HG03342 (cell line): ENCODE measurements around the gene DCUN1D3.

Source experiments
- ATAC-seq: cut with Tn5 transposase; IDR thresholded peaks from one replicate; pipeline ENCODE4 v1.9.1; 2021; ENCODE audit warnings: mild to moderate bottlenecking, moderate library complexity; ENCODE audit not compliant: unreplicated experiment

The DCUN1D3 gene

DNA sequence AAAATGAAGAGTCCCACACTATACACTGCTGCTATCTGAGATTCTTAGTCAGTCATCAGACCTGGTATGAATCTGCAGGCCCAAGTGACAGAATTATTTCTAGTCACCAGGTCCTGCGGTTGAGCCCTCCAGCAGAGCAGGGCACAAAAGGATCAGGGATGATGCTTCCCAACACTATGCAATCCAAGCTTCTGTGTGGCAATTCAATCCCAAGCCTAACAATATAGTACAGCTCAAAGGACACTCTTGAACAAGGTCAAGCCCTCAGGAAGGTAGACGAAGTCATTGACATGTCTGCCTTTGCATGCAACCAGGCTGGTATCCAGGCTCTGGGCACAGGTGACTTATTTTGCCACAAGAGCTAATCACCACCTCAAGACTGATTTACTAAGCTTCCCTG lies 5.8 kb downstream of the DCUN1D3 start:
- no peak for ATAC-seq

DNA sequence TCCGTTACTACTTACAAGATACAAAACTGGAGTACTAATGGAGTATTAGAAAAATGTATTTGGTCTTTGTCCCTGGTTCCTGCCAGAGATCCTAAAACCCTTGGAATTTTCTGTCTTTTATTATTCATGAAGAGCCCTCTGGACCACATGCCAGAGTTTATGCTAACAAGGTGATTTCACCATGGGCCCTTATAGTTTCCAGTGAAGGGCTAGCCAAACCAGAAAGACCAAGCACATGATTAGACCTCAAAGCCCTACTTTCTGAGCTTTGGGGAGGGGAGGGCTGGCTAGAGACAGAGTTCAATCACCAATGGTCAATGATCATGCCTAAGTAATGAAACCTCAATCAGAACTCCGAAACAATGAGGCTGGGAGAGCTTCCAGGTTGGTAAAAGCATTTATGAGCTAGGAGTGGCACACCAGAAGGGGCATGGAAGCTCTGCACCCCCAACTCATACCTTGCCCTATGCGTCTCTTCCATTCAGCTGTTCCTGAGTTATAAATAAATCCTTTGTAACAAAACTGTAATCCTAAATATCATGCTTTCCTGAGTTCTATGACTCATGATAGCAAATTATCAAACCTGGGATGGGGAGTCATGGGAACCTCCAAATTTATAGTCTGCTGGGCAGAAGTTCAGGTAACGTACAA lies 10.4 kb downstream of the DCUN1D3 start:
- ATAC-seq, result no peak

GRCh38 chr16:20887207-20887606 lies 13.0 kb downstream of the DCUN1D3 start:
- no peak for ATAC-seq

DNA sequence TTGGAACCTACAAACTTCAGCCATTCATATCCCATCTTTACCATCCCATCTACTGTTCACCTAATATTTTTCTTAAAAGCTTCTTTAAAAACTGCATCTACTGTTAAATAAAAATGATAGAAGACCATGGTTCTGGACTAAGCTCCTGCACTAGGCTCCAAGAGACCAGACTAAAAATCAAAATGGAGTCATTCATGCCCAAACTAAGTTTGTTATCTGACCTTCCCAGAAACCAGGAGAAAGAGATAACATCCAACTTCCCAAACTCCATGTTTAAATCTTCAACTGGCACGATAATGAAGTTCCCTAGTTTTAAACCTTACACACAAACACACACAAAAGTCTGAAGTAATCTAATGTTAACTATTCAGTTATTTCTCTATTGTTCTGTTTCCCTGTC lies 13.8 kb downstream of the DCUN1D3 start:
- no peak for ATAC-seq

GRCh38 chr16:20884240-20884556 lies 16.0 kb downstream of the DCUN1D3 start:
- no peak for ATAC-seq

DNA sequence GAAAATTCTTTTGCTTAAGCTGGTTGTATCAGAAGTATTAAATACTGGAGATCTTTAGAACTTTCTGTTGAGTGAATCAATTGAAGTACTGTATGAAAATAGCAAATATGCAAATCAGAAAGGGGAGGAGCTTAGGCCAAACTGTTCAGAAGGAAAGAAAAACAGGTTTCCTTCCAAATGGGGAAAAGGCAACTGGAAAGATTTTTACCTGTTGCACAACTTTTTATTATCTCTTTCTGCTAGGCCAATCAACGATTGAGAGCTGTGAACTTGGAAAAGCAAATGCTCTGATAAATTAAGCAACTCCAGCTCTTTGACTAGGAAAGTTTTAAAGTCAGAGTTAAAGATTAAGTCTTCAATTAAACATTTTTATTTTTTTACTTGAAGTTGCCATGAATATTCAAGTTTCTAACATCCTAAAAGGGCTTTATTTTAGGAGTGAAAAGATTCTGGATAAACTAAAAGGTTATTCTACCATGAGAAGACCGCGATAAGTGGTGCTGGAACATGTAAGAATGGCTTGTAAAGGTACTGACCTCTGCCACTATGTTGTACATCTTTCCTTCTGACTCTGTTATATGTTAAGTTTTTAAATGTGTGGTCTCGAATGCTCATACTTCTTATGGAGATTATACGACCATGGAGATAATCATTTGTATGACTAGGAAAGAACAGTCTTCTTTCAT lies 16.5 kb downstream of the DCUN1D3 start:
- no peak for ATAC-seq

- ATAC-seq, result no peak
These were observed 18.7 kb downstream of the DCUN1D3 start for GRCh38 chr16:20881503-20881878.

DNA sequence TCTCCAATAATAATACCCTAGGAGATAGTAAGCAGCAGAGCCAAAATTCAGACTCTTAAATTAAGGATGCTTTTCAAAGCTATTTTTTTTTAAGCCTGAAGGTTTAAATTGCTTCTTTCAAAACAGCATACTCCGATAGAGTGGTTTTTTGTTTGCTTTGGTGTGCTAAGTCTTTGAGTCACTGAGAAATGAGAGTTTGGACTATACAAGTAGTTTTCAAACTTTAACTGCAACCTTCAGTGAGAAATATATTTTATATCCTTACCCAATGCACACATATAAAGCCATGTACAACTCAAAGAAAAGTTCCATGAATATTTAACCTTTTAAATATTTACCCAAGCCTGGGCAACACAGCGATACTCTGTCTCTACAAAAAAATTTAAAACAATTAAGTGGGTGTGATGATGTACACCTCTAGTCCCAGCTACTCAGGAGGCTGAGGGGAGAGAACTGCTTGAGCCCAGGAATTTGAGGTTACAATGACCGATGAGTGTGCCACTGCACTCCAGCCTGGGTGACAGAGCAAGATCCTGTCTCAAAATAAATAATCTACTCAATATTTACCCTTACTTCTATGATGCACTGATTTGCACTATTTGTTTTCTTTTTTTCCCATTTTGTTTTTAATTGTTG lies 19.2 kb downstream of the DCUN1D3 start:
- no peak for ATAC-seq

DNA sequence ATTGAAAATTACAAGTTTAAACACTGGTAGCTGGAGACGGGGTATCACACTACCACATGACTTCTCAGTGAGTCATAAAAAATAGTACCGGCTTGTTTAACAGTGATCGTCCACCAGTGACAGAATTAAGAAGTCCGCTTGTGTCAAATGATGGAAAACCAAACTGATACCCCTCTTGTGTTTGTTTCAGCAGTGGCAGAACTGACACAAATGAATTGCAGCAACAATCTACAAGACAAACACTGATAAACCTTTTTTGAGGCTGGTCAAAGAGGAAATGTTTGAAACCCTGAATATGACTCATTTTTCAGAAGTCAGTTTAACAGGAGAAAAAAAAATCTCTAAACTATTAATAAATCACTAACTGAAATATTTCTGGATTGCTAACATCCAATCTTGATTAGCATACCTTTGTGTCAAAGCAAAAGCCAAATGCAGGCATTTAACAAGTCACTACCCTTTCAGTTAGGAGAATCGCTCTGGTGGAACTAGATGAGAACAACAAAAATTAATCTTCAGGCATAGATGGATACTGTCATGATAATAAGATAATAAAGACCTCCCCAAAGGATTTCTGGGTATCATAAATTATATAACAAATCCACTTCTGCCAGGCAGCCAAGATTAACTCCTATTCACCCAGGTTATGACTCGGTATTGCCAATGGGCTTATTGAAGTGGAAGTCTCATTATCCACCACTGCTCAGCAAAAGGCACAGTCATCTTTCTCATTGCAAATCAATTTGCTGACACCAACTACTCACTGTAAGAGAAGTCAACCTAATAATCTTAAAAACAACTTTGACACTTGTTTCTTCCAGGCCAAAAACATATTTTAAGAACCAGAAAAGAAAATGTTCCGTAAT lies 20.8 kb downstream of the DCUN1D3 start:
- peak; percentile 45 for ATAC-seq

GRCh38 chr16:20878682-20879147 lies 21.4 kb downstream of the DCUN1D3 start:
- ATAC-seq, result no peak

GRCh38 chr16:20875355-20875650 lies 24.9 kb downstream of the DCUN1D3 start:
- no peak for ATAC-seq

GRCh38 chr16:20874088-20874581 lies 26.0 kb downstream of the DCUN1D3 start:
- no peak for ATAC-seq

GRCh38 chr16:20873331-20873730 lies 26.8 kb downstream of the DCUN1D3 start:
- ATAC-seq, result no peak

GRCh38 chr16:20871941-20872815 lies 28.0 kb downstream of the DCUN1D3 start:
- ATAC-seq, result no peak

- ATAC-seq, result no peak
These were observed 28.9 kb downstream of the DCUN1D3 start for GRCh38 chr16:20871258-20871657.

DNA sequence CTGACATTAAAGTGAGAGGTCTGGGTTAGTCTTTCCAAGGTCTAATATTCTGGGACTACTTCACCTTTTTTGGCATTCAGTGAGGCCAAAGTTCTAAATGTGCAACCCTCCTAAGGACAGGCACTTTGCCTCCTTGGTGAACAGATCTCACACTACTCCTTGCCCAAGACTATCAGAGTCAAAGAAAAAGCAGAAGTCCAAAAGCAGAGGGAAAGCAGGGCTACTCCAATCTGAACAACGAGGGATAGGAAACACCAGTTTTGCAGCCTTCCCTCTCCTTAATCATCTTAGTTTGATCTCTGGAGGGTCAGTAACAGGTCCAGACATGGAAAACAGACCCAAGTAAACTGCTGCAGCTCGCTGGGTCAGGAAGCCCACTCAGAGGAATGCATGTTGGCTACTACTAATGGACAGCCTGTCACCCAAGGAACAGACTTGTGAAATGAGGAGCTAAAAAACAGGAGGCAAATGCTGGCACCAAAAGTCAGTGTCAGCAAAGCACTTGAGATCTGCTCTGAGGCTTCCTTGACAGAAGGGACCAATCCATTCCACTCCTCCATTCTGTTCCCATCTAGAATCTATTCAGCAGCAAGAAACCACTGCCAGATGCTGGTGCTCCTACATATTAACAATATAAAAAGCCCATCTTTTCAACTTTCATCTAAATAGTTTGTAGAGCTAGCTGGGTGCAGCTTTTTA lies 29.9 kb downstream of the DCUN1D3 start:
- ATAC-seq, result no peak

- ATAC-seq, result no peak
These were observed 31.3 kb downstream of the DCUN1D3 start for GRCh38 chr16:20868890-20869289.

DNA sequence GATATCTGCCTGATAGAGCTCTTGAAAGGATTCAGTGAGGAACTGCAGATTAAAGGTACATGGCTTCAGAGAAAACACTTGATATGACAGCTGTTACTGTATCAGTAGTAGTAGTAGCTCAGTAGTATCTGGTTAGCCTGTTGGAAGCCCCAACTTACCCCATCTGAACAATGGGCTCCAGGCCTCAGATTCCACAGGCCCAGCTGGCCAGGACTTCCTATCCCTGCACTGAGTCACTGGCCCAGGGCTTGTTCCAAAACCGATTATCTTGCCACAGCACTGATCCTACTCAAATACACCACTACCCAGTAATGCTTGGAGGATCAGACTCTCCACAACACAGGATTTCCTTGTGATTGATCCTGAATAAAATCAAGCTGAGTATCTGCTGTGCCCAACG lies 32.6 kb downstream of the DCUN1D3 start:
- no peak for ATAC-seq

GRCh38 chr16:20866801-20867200 lies 33.4 kb downstream of the DCUN1D3 start:
- ATAC-seq, result no peak
